HG03565 (cell line): ENCODE measurements around the gene NBPF10.
"Not testable (repeated sequence)": the region's sequence is repeated elsewhere in the genome, so short reads cannot be mapped to it uniquely, and the experiment has no call there.

Experiments used
- ATAC-seq: cut with Tn5 transposase; IDR thresholded peaks from one replicate; pipeline ENCODE4 v1.9.1; 2021; ENCODE audit warnings: mild to moderate bottlenecking, moderate library complexity; ENCODE audit not compliant: unreplicated experiment

NBPF10 gene, protein sequence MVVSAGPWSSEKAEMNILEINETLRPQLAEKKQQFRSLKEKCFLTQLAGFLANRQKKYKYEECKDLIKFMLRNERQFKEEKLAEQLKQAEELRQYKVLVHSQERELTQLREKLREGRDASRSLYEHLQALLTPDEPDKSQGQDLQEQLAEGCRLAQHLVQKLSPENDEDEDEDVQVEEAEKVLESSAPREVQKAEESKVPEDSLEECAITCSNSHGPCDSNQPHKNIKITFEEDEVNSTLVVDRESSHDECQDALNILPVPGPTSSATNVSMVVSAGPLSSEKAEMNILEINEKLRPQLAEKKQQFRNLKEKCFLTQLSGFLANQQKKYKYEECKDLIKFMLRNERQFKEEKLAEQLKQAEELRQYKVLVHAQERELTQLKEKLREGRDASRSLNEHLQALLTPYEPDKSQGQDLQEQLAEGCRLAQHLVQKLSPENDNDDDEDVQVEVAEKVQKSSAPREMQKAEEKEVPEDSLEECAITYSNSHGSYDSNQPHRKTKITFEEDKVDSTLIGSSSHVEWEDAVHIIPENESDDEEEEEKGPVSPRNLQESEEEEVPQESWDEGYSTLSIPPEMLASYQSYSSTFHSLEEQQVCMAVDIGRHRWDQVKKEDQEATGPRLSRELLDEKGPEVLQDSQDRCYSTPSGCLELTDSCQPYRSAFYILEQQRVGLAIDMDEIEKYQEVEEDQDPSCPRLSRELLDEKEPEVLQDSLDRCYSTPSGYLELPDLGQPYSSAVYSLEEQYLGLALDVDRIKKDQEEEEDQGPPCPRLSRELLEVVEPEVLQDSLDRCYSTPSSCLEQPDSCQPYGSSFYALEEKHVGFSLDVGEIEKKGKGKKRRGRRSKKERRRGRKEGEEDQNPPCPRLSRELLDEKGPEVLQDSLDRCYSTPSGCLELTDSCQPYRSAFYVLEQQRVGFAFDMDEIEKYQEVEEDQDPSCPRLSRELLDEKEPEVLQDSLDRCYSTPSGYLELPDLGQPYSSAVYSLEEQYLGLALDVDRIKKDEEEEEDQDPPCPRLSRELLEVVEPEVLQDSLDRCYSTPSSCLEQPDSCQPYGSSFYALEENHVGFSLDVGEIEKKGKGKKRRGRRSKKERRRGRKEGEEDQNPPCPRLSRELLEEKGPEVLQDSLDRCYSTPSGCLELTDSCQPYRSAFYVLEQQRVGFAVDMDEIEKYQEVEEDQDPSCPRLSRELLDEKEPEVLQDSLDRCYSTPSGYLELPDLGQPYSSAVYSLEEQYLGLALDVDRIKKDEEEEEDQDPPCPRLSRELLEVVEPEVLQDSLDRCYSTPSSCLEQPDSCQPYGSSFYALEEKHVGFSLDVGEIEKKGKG (N-terminal part only)

DNA sequence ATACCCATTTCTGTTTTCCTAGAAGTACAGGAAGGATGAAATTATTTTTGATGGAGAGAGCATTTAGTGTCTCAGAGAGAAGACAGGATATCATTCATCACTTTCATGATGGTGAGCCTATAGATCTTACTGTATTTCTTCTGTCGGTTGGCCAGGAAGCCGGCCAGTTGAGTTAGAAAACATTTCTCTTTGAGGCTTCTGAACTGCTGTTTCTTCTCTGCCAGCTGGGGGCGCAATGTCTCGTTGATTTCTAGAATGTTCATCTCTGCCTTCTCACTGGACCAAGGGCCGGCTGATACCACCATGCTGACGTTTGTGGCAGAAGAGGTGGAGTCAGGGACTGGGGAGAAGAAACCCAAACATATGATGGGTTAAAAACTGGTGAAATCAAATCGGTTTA lies at the start of gene NBPF10:
Gene NBPF10, minus strand, starts transcription at position 340 of the 400 bp plus-strand sequence. Its CDS starts 35 bp downstream, at position 305.
- ATAC-seq, result not testable (repeated sequence)

DNA sequence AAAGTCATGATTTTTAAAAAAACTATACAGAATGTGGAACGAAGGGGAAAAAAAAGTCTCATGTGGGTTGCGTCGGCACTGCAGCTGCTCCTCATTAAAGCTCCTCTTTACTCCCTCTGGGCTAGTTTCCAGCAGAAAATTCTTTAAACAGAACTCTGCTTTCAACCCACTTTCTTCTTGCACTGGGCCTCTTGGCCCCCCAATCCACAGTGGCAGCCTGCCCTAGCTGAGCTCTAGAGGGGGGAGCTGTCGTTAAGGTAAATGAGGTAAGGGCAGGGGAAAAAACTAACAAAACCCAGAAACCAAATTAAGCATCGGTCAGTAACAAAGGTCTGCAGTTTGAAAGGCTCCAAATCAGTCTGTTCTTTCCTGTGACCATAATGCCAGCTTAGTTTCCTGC lies 29.9 kb upstream of the NBPF10 start:
- ATAC-seq, result not testable (repeated sequence)

DNA sequence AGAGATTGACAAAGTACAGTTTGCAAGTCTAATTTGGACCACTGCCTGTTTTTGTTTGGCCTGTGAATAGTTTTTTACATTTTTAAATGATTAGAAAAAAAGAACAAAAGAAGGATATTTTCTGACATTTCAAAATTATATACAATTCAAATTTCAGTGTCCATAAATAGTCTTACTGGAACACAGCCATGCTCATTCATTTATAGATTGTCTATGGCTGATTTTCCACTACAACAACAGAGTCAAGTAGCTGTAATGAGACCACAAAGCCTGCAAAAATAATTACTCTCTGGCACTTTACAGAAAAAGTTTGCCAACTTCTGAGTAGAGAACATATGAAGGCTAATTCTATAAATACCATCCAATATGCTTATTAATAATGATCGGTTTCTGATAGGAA lies 23.1 kb upstream of the NBPF10 start:
- ATAC-seq, result not testable (repeated sequence)

DNA sequence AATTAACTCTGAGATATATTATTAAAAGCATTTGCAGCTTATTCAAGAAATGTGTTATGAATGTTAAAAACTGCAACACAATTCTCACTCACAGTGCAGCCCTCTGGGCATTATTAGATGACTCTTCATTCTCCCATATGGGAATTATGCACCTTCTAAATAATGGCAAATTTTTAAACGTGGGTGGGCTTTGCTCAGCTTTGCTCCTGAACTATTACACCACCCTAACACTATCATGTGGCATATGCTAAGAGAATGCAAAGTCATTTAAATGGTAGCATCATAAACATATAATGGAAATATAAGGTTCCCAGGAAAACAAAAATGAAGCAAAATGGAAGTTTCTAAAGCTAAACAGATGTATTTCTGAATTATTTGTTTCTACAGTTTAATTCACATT lies 22.7 kb upstream of the NBPF10 start:
- ATAC-seq, result not testable (repeated sequence)
